K562 (cell line): Measurements from ENCODE around the gene MARVELD1. TPM values are rescaled to one million over a fixed set of nuclear protein-coding genes. Genes with fewer than 3 reads are reported as not detected.

Experiments
- BACH1 ChIP-seq: fragments of 200-800 bp; sonication (Bioruptor generic); IDR thresholded peaks from 2 replicates; pipeline ENCODE4 v1.6.1; 2016; ENCODE audit warnings: missing genetic modification characterization, missing compliant biosample characterization
- CGGBP1 ChIP-seq: fragments of 250-450 bp; sonication (Bioruptor Pico); IDR thresholded peaks from 2 replicates; pipeline ENCODE4 v1.9.0; 2021; ENCODE audit warnings: mild to moderate bottlenecking
- CREB5 ChIP-seq: fragments of 250-450 bp; sonication (Bioruptor Pico); IDR thresholded peaks from 2 replicates; pipeline ENCODE4 v1.5.0; 2020; ENCODE audit warnings: mild to moderate bottlenecking
- HCFC1 ChIP-seq: IDR thresholded peaks from 2 replicates; pipeline ENCODE4 v1.6.1; 2012; ENCODE audit warnings: low read depth, low read length, improper control_type of control experiment
- HNRNPH1 ChIP-seq: fragments of 200-400 bp; formaldehyde crosslinking; optimal IDR thresholded peaks from 2 replicates; pipeline ENCODE3; 2017; ENCODE audit warnings: low read depth, mild to moderate bottlenecking, low read length, moderate library complexity
- ID3 ChIP-seq, 2 experiments: fragments of 250-450 bp in 1 of 2; fragments of 450-650 bp in 1 of 2; sonication (Bioruptor Pico) in 1 of 2; IDR thresholded peaks; 2 replicates each; pipeline versions ENCODE4 v1.6.1 to v1.8.0; 2016 to 2021; ENCODE audit warnings: mild to moderate bottlenecking in 2 of 2, moderate library complexity in 2 of 2, missing compliant biosample characterization in 1 of 2, missing genetic modification characterization in 1 of 2
- NR2C2 ChIP-seq, 2 experiments: fragments of 200-800 bp in 1 of 2; sonication (Bioruptor generic) in 1 of 2; sonication (generic) in 1 of 2; formaldehyde crosslinking in 1 of 2; IDR thresholded peaks; 2 replicates each; pipeline versions ENCODE4 v1.6.1 to v1.8.0; 2016 to 2022; ENCODE audit warnings: mild to moderate bottlenecking in 1 of 2, missing compliant biosample characterization in 1 of 2, missing genetic modification characterization in 1 of 2, missing genetic modification reagents in 1 of 2
- PHF21A ChIP-seq: fragments of 450-650 bp; IDR thresholded peaks from 2 replicates; pipeline ENCODE4 v1.6.1; 2017; ENCODE audit warnings: low read depth, borderline replicate concordance
- POLR3G ChIP-seq: IDR thresholded peaks from 2 replicates; pipeline ENCODE4 v1.6.1; 2011; ENCODE audit not compliant: insufficient read length, insufficient replicate concordance; ENCODE audit errors: extremely low read depth
- PTTG1 ChIP-seq: fragments of 450-650 bp; IDR thresholded peaks from 2 replicates; pipeline ENCODE4 v1.6.1; 2016; ENCODE audit warnings: low read depth, mild to moderate bottlenecking, missing genetic modification characterization, missing compliant biosample characterization
- RBM39 ChIP-seq: fragments of 200-400 bp; formaldehyde crosslinking; optimal IDR thresholded peaks from 2 replicates; pipeline ENCODE3; 2018; ENCODE audit warnings: low read depth, low read length
- ZFP1 ChIP-seq: fragments of 450-650 bp; formaldehyde crosslinking; IDR thresholded peaks from 2 replicates; pipeline ENCODE4 v1.4.0; 2020; ENCODE audit warnings: mild to moderate bottlenecking, mixed read lengths
- ZFPM2 ChIP-seq: fragments of 250-450 bp; sonication (Bioruptor Pico); IDR thresholded peaks from 2 replicates; pipeline ENCODE4 v1.5.1; 2022; ENCODE audit warnings: mild to moderate bottlenecking
- ZNF124 ChIP-seq: sonication (generic); formaldehyde crosslinking; IDR thresholded peaks from 2 replicates; pipeline ENCODE4 v1.8.1; 2022; ENCODE audit warnings: missing genetic modification reagents
- ZNF184 ChIP-seq: sonication (generic); formaldehyde crosslinking; IDR thresholded peaks from 2 replicates; pipeline ENCODE4 v1.5.0; 2020; ENCODE audit warnings: missing genetic modification reagents
- ZNF518B ChIP-seq: fragments of 250-450 bp; sonication (Bioruptor Pico); IDR thresholded peaks from 2 replicates; pipeline ENCODE4 v1.5.0; 2021; ENCODE audit warnings: mild to moderate bottlenecking, moderate library complexity
- ZNF76 ChIP-seq: fragments of 250-450 bp; sonication (Bioruptor Pico); IDR thresholded peaks from 2 replicates; pipeline ENCODE4 v1.4.0; 2020; ENCODE audit warnings: mild to moderate bottlenecking, moderate library complexity, borderline replicate concordance
- ZNF766 ChIP-seq: fragments of 200-800 bp; sonication (Bioruptor generic); conservative IDR thresholded peaks from 2 replicates; pipeline ENCODE4 v1.6.1; 2016; ENCODE audit warnings: missing genetic modification characterization, missing compliant biosample characterization
- ZNF785 ChIP-seq: fragments of 250-450 bp; sonication (Bioruptor Pico); IDR thresholded peaks from 2 replicates; pipeline ENCODE4 v1.4.0; 2020; ENCODE audit warnings: mild to moderate bottlenecking
- ZSCAN32 ChIP-seq: fragments of 450-650 bp; formaldehyde crosslinking; IDR thresholded peaks from 2 replicates; pipeline ENCODE4 v1.4.0; 2020; ENCODE audit warnings: mild to moderate bottlenecking, moderate library complexity
- polyA plus RNA-seq, 8 experiments: library from polyadenylated mRNA; depleted of rRNA in 4 of 8; stranded (reverse) in 5 of 8; unstranded in 3 of 8; fragments of >200 nt; fragmentation: Nextera tagmentation in 2 of 8; fragmentation: Illumina TruSeq in 1 of 8; extraction: Ambion mirVana in 2 of 8; extraction: Trizol in 1 of 8; gene quantifications; 2 replicates each; pipeline versions ENCODE4 v1.2.1 to v1.2.3, GENCODE V29; 2011 to 2014; ENCODE audit warnings: inconsistent platforms in 1 of 8, missing spikeins in 1 of 8
- total RNA-seq, 7 experiments: library from RNA; depleted of rRNA in 6 of 7; stranded (reverse); fragments of >200 nt in 6 of 7; fragmentation: Illumina TruSeq in 2 of 7; extraction: Trizol in 2 of 7; gene quantifications; 2 replicates each; pipeline versions ENCODE4 v1.2.1 to v1.2.3, GENCODE V29; 2011 to 2021; ENCODE audit warnings: low replicate concordance in 1 of 7

Gene MARVELD1
- total and polyA plus RNA-seq, 9 of the 15 experiments (the other 6 are each of a cell fraction or from before 2014, with no cell fraction given): 2.7 to 12.5 (median 5.3) TPM

GRCh38 chr10:97687785-97688781 lies 25.4 kb upstream of the MARVELD1 start (continued):
- TF ChIP-seq CREB5 (CRISPR knock-in tag) (no peak), ZFP1 (CRISPR knock-in tag) (no peak), ZNF124 (no peak), ZNF766 (CRISPR knock-in tag) (peak; percentile 5; the same call in 1 of the 2 replicates), HNRNPH1 (no peak), ZFPM2 (CRISPR knock-in tag) (no peak), PTTG1 (tag) (0 out of 2 replicates have a peak, but pooled peaks have one; percentile 50), RBM39 (no peak), ZNF76 (CRISPR knock-in tag) (no peak), ZNF184 (CRISPR knock-in tag) (no peak), NR2C2 (CRISPR knock-in tag; IDR thresholded peaks at IDR 0.05) (no peak), NR2C2 (tag; IDR thresholded peaks at IDR 0.05) (peak; percentile 46), CGGBP1 (CRISPR knock-in tag) (no peak), ZNF518B (no peak), ID3 (CRISPR knock-in tag; IDR thresholded peaks at IDR 0.05) (no peak), ID3 (tag; IDR thresholded peaks at IDR 0.05) (peak; percentile 67), ZSCAN32 (CRISPR knock-in tag) (no peak), HCFC1 (no peak), PHF21A (no peak), BACH1 (tag) (no peak), ZNF785 (0 out of 2 replicates have a peak, but pooled peaks have one; percentile 41), POLR3G (no peak)
